ENCODE results near the gene PTER. TPM values are rescaled to one million over a fixed set of nuclear protein-coding genes. Genes with fewer than 3 reads are reported as not detected.
A peak's percentile ranks its signal among the peaks of the same experiment; 100 is the strongest.

The PTER gene
- 2.3 TPM for total RNA-seq (ENCODE audit: unreplicated experiment)
- long read RNA-seq, partial matches to known transcripts = 0 of 3 reads
- long read RNA-seq, other reads (novel, unspliced or antisense) = 2 of 3 reads

GRCh38 chr10:16436758-16437539 lies at the start of gene PTER:
Gene PTER, plus strand, starts transcription at chr10:16437010. Its CDS starts 47,375 bp downstream, at chr10:16484385.
- Mint-ChIP-seq H3K27me3 (ENCODE audit: unreplicated experiment) (no peaks in the 10 kb centered on the region), H3K4me3 (ENCODE audit: unreplicated experiment) (peak within 1 kb of the TSS; percentile 85), H3K27ac (ENCODE audit: unreplicated experiment) (peak within 1 kb of the TSS; percentile 62), H3K9me3 (ENCODE audit: unreplicated experiment) (no peaks in the 10 kb centered on the region), H3K4me1 (ENCODE audit: unreplicated experiment) (peaks cover 6% of the 10 kb centered on the region), H3K36me3 (ENCODE audit: low read depth, unreplicated experiment) (no peaks in the 10 kb centered on the region)
- TF ChIP-seq CTCF (IDR thresholded peaks at IDR 0.05; ENCODE audit: unreplicated experiment) = no peak
- DNase-seq (ENCODE audit: low spot score) = peak; percentile 82

GRCh38 chr10:16392531-16393069 lies 44.2 kb upstream of the PTER start:
- no peaks in the 10 kb centered on the region for H3K9me3 Mint-ChIP-seq (ENCODE audit: unreplicated experiment)
- H3K4me3 Mint-ChIP-seq (ENCODE audit: unreplicated experiment) = no peak overlapping the region
- no peaks in the 10 kb centered on the region for H3K27me3 Mint-ChIP-seq (ENCODE audit: unreplicated experiment)
- DNase-seq (ENCODE audit: low spot score) = no peak
- H3K36me3 Mint-ChIP-seq (ENCODE audit: low read depth, unreplicated experiment) = no peaks in the 10 kb centered on the region
- no peak for TF ChIP-seq CTCF (IDR thresholded peaks at IDR 0.05; ENCODE audit: unreplicated experiment)
- peaks cover 6% of the 10 kb centered on the region for H3K4me1 Mint-ChIP-seq (ENCODE audit: unreplicated experiment)
- H3K27ac Mint-ChIP-seq (ENCODE audit: unreplicated experiment) = no peak overlapping the region

- Mint-ChIP-seq H3K27ac (ENCODE audit: unreplicated experiment) (no peak overlapping the region), H3K36me3 (ENCODE audit: low read depth, unreplicated experiment) (no peaks in the 10 kb centered on the region)
Observed at GRCh38 chr10:16393271-16393858, 43.4 kb upstream of the PTER start.

GRCh38 chr10:16401416-16401815 lies 35.4 kb upstream of the PTER start:
- DNase-seq (ENCODE audit: low spot score) = no peak
- H3K36me3 Mint-ChIP-seq (ENCODE audit: low read depth, unreplicated experiment) = no peaks in the 10 kb centered on the region
- H3K4me3 Mint-ChIP-seq (ENCODE audit: unreplicated experiment) = no peak overlapping the region
- TF ChIP-seq CTCF (IDR thresholded peaks at IDR 0.05; ENCODE audit: unreplicated experiment) = no peak
- H3K4me1 Mint-ChIP-seq (ENCODE audit: unreplicated experiment) = no peaks in the 10 kb centered on the region
- H3K27me3 Mint-ChIP-seq (ENCODE audit: unreplicated experiment) = no peaks in the 10 kb centered on the region
- H3K27ac Mint-ChIP-seq (ENCODE audit: unreplicated experiment) = no peak overlapping the region
- no peaks in the 10 kb centered on the region for H3K9me3 Mint-ChIP-seq (ENCODE audit: unreplicated experiment)

More at GRCh38 chr10:16393271-16393858, 43.4 kb upstream of the PTER start:
- Mint-ChIP-seq H3K4me1 (ENCODE audit: unreplicated experiment) (peaks cover 6% of the 10 kb centered on the region), H3K27me3 (ENCODE audit: unreplicated experiment) (no peaks in the 10 kb centered on the region), H3K9me3 (ENCODE audit: unreplicated experiment) (no peaks in the 10 kb centered on the region), H3K4me3 (ENCODE audit: unreplicated experiment) (no peak overlapping the region)
- no peak for TF ChIP-seq CTCF (IDR thresholded peaks at IDR 0.05; ENCODE audit: unreplicated experiment)
- DNase-seq (ENCODE audit: low spot score) = no peak
